ENCODE measurements around the gene HSPBAP1.
"Not testable (repeated sequence)": the region's sequence is repeated elsewhere in the genome, so short reads cannot be mapped to it uniquely, and the experiment has no call there.

Gene HSPBAP1

GRCh38 chr3:122732682-122733525 is 60.7 kb downstream of the HSPBAP1 start:
- not testable (repeated sequence) for DNase-seq (ENCODE audit: low read depth)

- DNase-seq (ENCODE audit: low read depth), result no peak
Measured at GRCh38 chr3:122730240-122730639, 63.4 kb downstream of the HSPBAP1 start.

GRCh38 chr3:122728756-122729514 is 64.7 kb downstream of the HSPBAP1 start:
- no peak for DNase-seq (ENCODE audit: low read depth)

GRCh38 chr3:122728186-122728585 is 65.4 kb downstream of the HSPBAP1 start:
- DNase-seq (ENCODE audit: low read depth), result no peak

GRCh38 chr3:122727766-122728165 is 65.9 kb downstream of the HSPBAP1 start:
- no peak for DNase-seq (ENCODE audit: low read depth)

- no peak for DNase-seq (ENCODE audit: low read depth)
Measured at GRCh38 chr3:122727294-122727693, 66.3 kb downstream of the HSPBAP1 start.

GRCh38 chr3:122725106-122725505 is 68.5 kb downstream of the HSPBAP1 start:
- no peak for DNase-seq (ENCODE audit: low read depth)

- no peak for DNase-seq (ENCODE audit: low read depth)
Measured at GRCh38 chr3:122719273-122719921, 74.2 kb downstream of the HSPBAP1 start.

- DNase-seq (ENCODE audit: low read depth), result no peak
Measured at GRCh38 chr3:122716667-122717066, 77.0 kb downstream of the HSPBAP1 start.

- no peak for DNase-seq (ENCODE audit: low read depth)
Measured at GRCh38 chr3:122714273-122714672, 79.4 kb downstream of the HSPBAP1 start.

GRCh38 chr3:122710616-122711251 is 82.9 kb downstream of the HSPBAP1 start:
- not testable (repeated sequence) for DNase-seq (ENCODE audit: low read depth)

- no peak for DNase-seq (ENCODE audit: low read depth)
Measured at GRCh38 chr3:122705379-122705778, 88.3 kb downstream of the HSPBAP1 start.

GRCh38 chr3:122700193-122700592 is 93.4 kb downstream of the HSPBAP1 start:
- no peak for DNase-seq (ENCODE audit: low read depth)

GRCh38 chr3:122697952-122698620 is 95.5 kb downstream of the HSPBAP1 start:
- no peak for DNase-seq (ENCODE audit: low read depth)

- DNase-seq (ENCODE audit: low read depth), result no peak
Measured at GRCh38 chr3:122695927-122696561, 97.6 kb downstream of the HSPBAP1 start.

GRCh38 chr3:122694966-122695365 is 98.7 kb downstream of the HSPBAP1 start:
- no peak for DNase-seq (ENCODE audit: low read depth)

- DNase-seq (ENCODE audit: low read depth), result no peak
Measured at GRCh38 chr3:122692674-122693073, 101.0 kb downstream of the HSPBAP1 start.

GRCh38 chr3:122691195-122691594 is 102.4 kb downstream of the HSPBAP1 start:
- no peak for DNase-seq (ENCODE audit: low read depth)

GRCh38 chr3:122690096-122690495 is 103.5 kb downstream of the HSPBAP1 start:
- no peak for DNase-seq (ENCODE audit: low read depth)

Data from stimulated activated CD8-positive, alpha-beta memory T cell treated with anti-CD3 and anti-CD28 coated beads, Interleukin-7, amount 100 ng/mL, for 24 hours (primary cell).